RPMI8226 (cell line): Measurements from ENCODE around the gene TCF7L2.

ENCODE experiments used
- DNase-seq: peaks from one replicate; pipeline ENCODE4 v3.0.0-alpha.2; 2015

The TCF7L2 gene

GRCh38 chr10:112967200-112967599 is 17.2 kb downstream of the TCF7L2 start:
- DNase-seq: no peak

- no peak for DNase-seq
Measured at GRCh38 chr10:112969131-112969530, 19.1 kb downstream of the TCF7L2 start.

GRCh38 chr10:112969542-112969941 is 19.5 kb downstream of the TCF7L2 start:
- no peak for DNase-seq

- no peak for DNase-seq
Measured at GRCh38 chr10:112970021-112970420, 20.0 kb downstream of the TCF7L2 start.

GRCh38 chr10:112972606-112973005 is 22.6 kb downstream of the TCF7L2 start:
- DNase-seq: no peak

GRCh38 chr10:112973046-112973445 is 23.0 kb downstream of the TCF7L2 start:
- no peak for DNase-seq

- no peak for DNase-seq
Measured at GRCh38 chr10:112973805-112974204, 23.8 kb downstream of the TCF7L2 start.

GRCh38 chr10:112977426-112977898 is 27.4 kb downstream of the TCF7L2 start:
- no peak for DNase-seq

- DNase-seq: no peak
Measured at GRCh38 chr10:112979927-112980326, 29.9 kb downstream of the TCF7L2 start.

GRCh38 chr10:112980937-112981336 is 30.9 kb downstream of the TCF7L2 start:
- no peak for DNase-seq

- DNase-seq: no peak
Measured at GRCh38 chr10:112981553-112981952, 31.5 kb downstream of the TCF7L2 start.

GRCh38 chr10:112983444-112984056 is 33.5 kb downstream of the TCF7L2 start:
- DNase-seq: no peak

GRCh38 chr10:112984756-112985155 is 34.7 kb downstream of the TCF7L2 start:
- no peak for DNase-seq

- no peak for DNase-seq
Measured at GRCh38 chr10:112985690-112986543, 35.9 kb downstream of the TCF7L2 start.

- DNase-seq: no peak
Measured at GRCh38 chr10:112986544-112987190, 36.6 kb downstream of the TCF7L2 start.

- no peak for DNase-seq
Measured at GRCh38 chr10:112988839-112989406, 38.9 kb downstream of the TCF7L2 start.

GRCh38 chr10:112989826-112990225 is 39.8 kb downstream of the TCF7L2 start:
- no peak for DNase-seq

- no peak for DNase-seq
Measured at GRCh38 chr10:112990271-112990670, 40.2 kb downstream of the TCF7L2 start.

- DNase-seq: no peak
Measured at GRCh38 chr10:112991888-112992491, 41.9 kb downstream of the TCF7L2 start.

GRCh38 chr10:112996462-112996861 is 46.4 kb downstream of the TCF7L2 start:
- no peak for DNase-seq

- no peak for DNase-seq
Measured at GRCh38 chr10:112999102-112999501, 49.1 kb downstream of the TCF7L2 start.

- no peak for DNase-seq
Measured at GRCh38 chr10:113000442-113000841, 50.4 kb downstream of the TCF7L2 start.
